HG03378 (cell line): ENCODE measurements around the gene BCL2L2.
"Not testable (repeated sequence)": the region's sequence is repeated elsewhere in the genome, so short reads cannot be mapped to it uniquely, and the experiment has no call there.

Experiments
- ATAC-seq: cut with Tn5 transposase; IDR thresholded peaks from one replicate; pipeline ENCODE4 v1.9.1; 2021; ENCODE audit warnings: mild to moderate bottlenecking, moderate library complexity; ENCODE audit not compliant: unreplicated experiment

The BCL2L2 gene

GRCh38 chr14:23322568-23323517 lies 16.2 kb downstream of the BCL2L2 start:
- no peak for ATAC-seq

GRCh38 chr14:23323838-23324454 lies 17.3 kb downstream of the BCL2L2 start:
- no peak for ATAC-seq

- no peak for ATAC-seq
Measured at GRCh38 chr14:23324455-23324846, 17.8 kb downstream of the BCL2L2 start.

GRCh38 chr14:23324993-23325392 lies 18.4 kb downstream of the BCL2L2 start:
- ATAC-seq, result no peak

- not testable (repeated sequence) for ATAC-seq
Measured at GRCh38 chr14:23325746-23326145, 19.1 kb downstream of the BCL2L2 start.

- no peak for ATAC-seq
Measured at GRCh38 chr14:23326491-23327332, 20.1 kb downstream of the BCL2L2 start.

- ATAC-seq, result peak; percentile 56
Measured at GRCh38 chr14:23327947-23328744, 21.5 kb downstream of the BCL2L2 start.

- no peak for ATAC-seq
Measured at GRCh38 chr14:23335623-23336022, 29.0 kb downstream of the BCL2L2 start.

GRCh38 chr14:23339506-23340268 lies 33.1 kb downstream of the BCL2L2 start:
- ATAC-seq, result no peak

GRCh38 chr14:23344481-23344880 lies 37.8 kb downstream of the BCL2L2 start:
- ATAC-seq, result no peak

- no peak for ATAC-seq
Measured at GRCh38 chr14:23345987-23346692, 39.5 kb downstream of the BCL2L2 start.

- no peak for ATAC-seq
Measured at GRCh38 chr14:23346693-23347405, 40.2 kb downstream of the BCL2L2 start.

GRCh38 chr14:23347406-23348296 lies 41.0 kb downstream of the BCL2L2 start:
- ATAC-seq, result no peak

- no peak for ATAC-seq
Measured at GRCh38 chr14:23348297-23348655, 41.6 kb downstream of the BCL2L2 start.

GRCh38 chr14:23349156-23349845 lies 42.7 kb downstream of the BCL2L2 start:
- no peak for ATAC-seq

GRCh38 chr14:23351681-23352505 lies 45.3 kb downstream of the BCL2L2 start:
- ATAC-seq, result no peak
